Mesendoderm (in vitro differentiated cells): Measurements from ENCODE around the gene SELENOP. TPM values are rescaled to one million over a fixed set of nuclear protein-coding genes. Genes with fewer than 3 reads are reported as not detected.

ENCODE experiments used
- DNase-seq: peaks from one replicate; pipeline ENCODE4 v3.0.0; 2013
- H2AK5ac ChIP-seq: 2 replicates; pipeline ENCODE4 v1.6.1; 2013; ENCODE audit warnings: low read length, inconsistent platforms
- H2BK120ac ChIP-seq: 2 replicates; pipeline ENCODE4 v1.6.1; 2013; ENCODE audit warnings: low read depth, mild to moderate bottlenecking, low read length, moderate library complexity, mixed read lengths
- H2BK15ac ChIP-seq: replicated peaks from 2 replicates; pipeline ENCODE4 v1.6.1; 2013; ENCODE audit warnings: low read depth, mild to moderate bottlenecking, moderate library complexity
- H2BK5ac ChIP-seq: 2 replicates; pipeline ENCODE4 v1.6.1; 2013; ENCODE audit warnings: low read length, inconsistent platforms
- H3K18ac ChIP-seq: 2 replicates; pipeline ENCODE4 v1.6.1; 2013; ENCODE audit warnings: mild to moderate bottlenecking, low read length, mixed read lengths
- H3K23ac ChIP-seq: one replicate; pipeline ENCODE4 v1.6.1; 2013; ENCODE audit warnings: low read length
- H3K27ac ChIP-seq: 2 replicates; pipeline ENCODE4 v1.5.1; 2013; ENCODE audit warnings: low read depth, mild to moderate bottlenecking, inconsistent platforms, low read length, moderate library complexity
- H3K27me3 ChIP-seq: 2 replicates; pipeline ENCODE4 v1.6.1; 2013; ENCODE audit warnings: low read length, control low read depth, mild to moderate bottlenecking, inconsistent platforms; ENCODE audit not compliant: insufficient read depth, poor library complexity
- H3K36me3 ChIP-seq: 2 replicates; pipeline ENCODE4 v1.6.1; 2013; ENCODE audit warnings: low read length, inconsistent platforms; ENCODE audit not compliant: control insufficient read depth, insufficient read depth
- H3K4ac ChIP-seq: one replicate; pipeline ENCODE4 v1.6.1; 2013; ENCODE audit warnings: low read depth, mild to moderate bottlenecking, low read length, moderate library complexity
- H3K4me1 ChIP-seq: 2 replicates; pipeline ENCODE4 v1.6.1; 2013; ENCODE audit warnings: low read depth, low read length, inconsistent platforms; ENCODE audit not compliant: control insufficient read depth
- H3K4me2 ChIP-seq: 2 replicates; pipeline ENCODE4 v1.6.1; 2013; ENCODE audit warnings: low read length
- H3K4me3 ChIP-seq: 2 replicates; pipeline ENCODE4 v1.5.1; 2013; ENCODE audit warnings: mild to moderate bottlenecking, low read length
- H3K56ac ChIP-seq: one replicate; pipeline ENCODE4 v1.6.1; 2013; ENCODE audit warnings: low read length
- H3K79me1 ChIP-seq: 2 replicates; pipeline ENCODE4 v1.6.1; 2013; ENCODE audit warnings: low read length, inconsistent platforms
- H3K79me2 ChIP-seq: 2 replicates; pipeline ENCODE4 v1.6.1; 2013; ENCODE audit warnings: mild to moderate bottlenecking, low read length; ENCODE audit not compliant: control insufficient read depth, insufficient read depth
- H3K9ac ChIP-seq: 2 replicates; pipeline ENCODE4 v1.6.1; 2013; ENCODE audit warnings: low read length, inconsistent platforms
- H4K5ac ChIP-seq: one replicate; pipeline ENCODE4 v1.6.1; 2013; ENCODE audit warnings: low read length
- H4K8ac ChIP-seq: one replicate; pipeline ENCODE4 v1.6.1; 2013; ENCODE audit warnings: low read depth, mild to moderate bottlenecking, control low read depth, low read length, moderate library complexity
- WGBS: extraction: QIAGEN DNeasy Blood & Tissue Kit; methylation state at CpG from one replicate; pipeline ENCODE4 v1.1.7; 2013; ENCODE audit warnings: low lambda C conversion rate, missing lambda C conversion rate; ENCODE audit not compliant: insufficient coverage; ENCODE audit errors: extremely low coverage; 5-methylcytosine and 5-hydroxymethylcytosine counted together
- polyA plus RNA-seq, 2 experiments: library from polyadenylated mRNA; stranded (reverse); fragments of 200-250 nt; gene quantifications; one replicate each; pipeline ENCODE4 v1.2.3, GENCODE V29; 2013

SELENOP gene, protein sequence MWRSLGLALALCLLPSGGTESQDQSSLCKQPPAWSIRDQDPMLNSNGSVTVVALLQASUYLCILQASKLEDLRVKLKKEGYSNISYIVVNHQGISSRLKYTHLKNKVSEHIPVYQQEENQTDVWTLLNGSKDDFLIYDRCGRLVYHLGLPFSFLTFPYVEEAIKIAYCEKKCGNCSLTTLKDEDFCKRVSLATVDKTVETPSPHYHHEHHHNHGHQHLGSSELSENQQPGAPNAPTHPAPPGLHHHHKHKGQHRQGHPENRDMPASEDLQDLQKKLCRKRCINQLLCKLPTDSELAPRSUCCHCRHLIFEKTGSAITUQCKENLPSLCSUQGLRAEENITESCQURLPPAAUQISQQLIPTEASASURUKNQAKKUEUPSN
- polyA plus RNA-seq (2013, experiment 1 of 2), result 9.2 TPM
- 9.9 TPM for polyA plus RNA-seq (2013, experiment 2 of 2)

DNA sequence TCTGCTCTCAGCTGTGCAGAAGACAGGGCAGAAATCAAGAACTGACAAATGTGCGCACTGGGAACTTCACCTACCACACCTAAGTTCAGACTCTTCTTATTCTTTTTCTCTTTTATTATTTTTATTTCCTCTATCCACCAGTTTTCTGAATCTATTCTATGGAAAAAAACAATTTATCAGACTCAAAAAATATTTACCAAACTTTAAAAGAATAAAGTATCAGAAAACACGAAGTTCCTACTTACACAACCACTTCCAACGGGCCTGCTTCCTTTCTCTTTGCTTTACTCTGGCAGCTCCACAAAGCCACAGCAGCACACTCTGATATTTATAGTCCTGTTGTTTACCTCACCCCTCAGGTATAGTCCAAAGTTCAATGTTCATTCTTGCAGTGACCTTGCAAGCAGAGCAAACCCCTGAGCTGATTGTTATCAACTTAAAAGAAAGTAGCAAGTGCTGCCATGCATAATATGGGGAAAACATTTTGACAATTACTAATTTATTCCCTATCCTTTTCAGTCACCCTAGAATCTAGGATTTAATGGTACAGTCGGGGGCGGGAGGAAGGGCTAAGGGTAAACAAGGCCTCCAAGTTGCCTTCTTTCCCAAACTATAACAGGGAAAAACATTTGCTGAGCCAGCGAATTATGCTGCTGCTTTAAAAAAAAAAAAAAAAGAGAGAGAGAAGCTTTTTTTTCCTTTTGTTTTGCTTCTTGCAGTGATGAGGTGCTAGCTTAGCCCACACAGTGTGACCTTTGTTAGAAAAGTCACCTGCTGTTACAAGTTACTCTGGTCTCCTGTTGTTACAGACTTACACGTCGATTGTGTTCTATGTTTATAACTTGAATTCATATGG, at the start of gene SELENOP:
Gene SELENOP (minus strand): TSS at position 302 of the 856 bp plus-strand sequence. CDS start 3,539 bp downstream, outside the sequence.
- WGBS, result no CpG with 5 or more reads among the region's 8 CpGs
- H3K4me3 ChIP-seq, result no peak within 1 kb of the TSS

DNA sequence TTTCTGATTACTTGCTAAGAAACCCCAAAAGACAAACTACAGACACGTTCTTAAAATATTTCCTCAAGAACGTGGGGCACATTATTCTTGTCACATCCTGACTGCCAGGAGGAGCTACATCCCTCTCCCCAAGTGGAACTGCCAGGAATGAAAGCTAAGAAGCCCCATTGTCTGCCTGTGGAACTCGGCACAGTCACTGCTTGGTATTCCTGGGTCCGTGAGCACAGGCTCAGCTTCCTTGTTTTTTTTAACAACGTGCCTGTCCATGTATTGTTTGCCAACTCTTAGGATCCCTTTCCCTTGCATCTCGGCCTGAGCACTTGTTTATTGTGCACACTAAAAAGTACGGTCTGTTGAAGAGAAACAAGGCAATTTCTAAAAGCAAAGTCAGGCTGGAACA, 47.0 kb upstream of the SELENOP start:
- no CpG with 5 or more reads among the region's 7 CpGs for WGBS
- no peak overlapping the region for H4K5ac ChIP-seq
- H2BK15ac ChIP-seq, result no peak overlapping the region
- H3K36me3 ChIP-seq, result no peaks in the 10 kb centered on the region
- no peaks in the 10 kb centered on the region for H3K4me1 ChIP-seq
- no peak overlapping the region for H3K23ac ChIP-seq
- H3K56ac ChIP-seq, result no peak overlapping the region
- no peak overlapping the region for H3K9ac ChIP-seq
- H3K79me2 ChIP-seq, result no peaks in the 10 kb centered on the region
- H3K4me2 ChIP-seq, result no peak overlapping the region
- no peak for DNase-seq
- no peaks in the 10 kb centered on the region for H3K27me3 ChIP-seq
- H2AK5ac ChIP-seq, result no peak overlapping the region
- no peak overlapping the region for H3K18ac ChIP-seq
- H3K4ac ChIP-seq, result no peak overlapping the region
- no peak overlapping the region for H3K4me3 ChIP-seq
- H2BK120ac ChIP-seq, result no peak overlapping the region
- no peaks in the 10 kb centered on the region for H3K79me1 ChIP-seq
- H2BK5ac ChIP-seq, result no peak overlapping the region
- H3K27ac ChIP-seq, result no peak overlapping the region
- no peak overlapping the region for H4K8ac ChIP-seq

More for the DNA sequence above, at the start of gene SELENOP:
- H3K9ac ChIP-seq, result peak within 1 kb of the TSS; percentile 35
- H3K79me1 ChIP-seq, result no peaks in the 10 kb centered on the region
- DNase-seq, result peak; percentile 87
- peak within 1 kb of the TSS; percentile 66 for H3K56ac ChIP-seq
- H3K36me3 ChIP-seq, result no peaks in the 10 kb centered on the region
- no peaks in the 10 kb centered on the region for H3K4me1 ChIP-seq
- H3K27me3 ChIP-seq, result no peaks in the 10 kb centered on the region
- no peak within 1 kb of the TSS for H4K5ac ChIP-seq
- no peaks in the 10 kb centered on the region for H3K79me2 ChIP-seq
- H2BK120ac ChIP-seq, result peak within 1 kb of the TSS; percentile 54
- H2AK5ac ChIP-seq, result no peak within 1 kb of the TSS
- H3K4me2 ChIP-seq, result peak within 1 kb of the TSS; percentile 10
- peak within 1 kb of the TSS; percentile 51 for H3K18ac ChIP-seq
- no peak within 1 kb of the TSS for H2BK15ac ChIP-seq
- H3K23ac ChIP-seq, result no peak within 1 kb of the TSS
- no peak within 1 kb of the TSS for H4K8ac ChIP-seq
- H3K4ac ChIP-seq, result no peak within 1 kb of the TSS
- H2BK5ac ChIP-seq, result no peak within 1 kb of the TSS
- H3K27ac ChIP-seq, result peak within 1 kb of the TSS; percentile 67

DNA sequence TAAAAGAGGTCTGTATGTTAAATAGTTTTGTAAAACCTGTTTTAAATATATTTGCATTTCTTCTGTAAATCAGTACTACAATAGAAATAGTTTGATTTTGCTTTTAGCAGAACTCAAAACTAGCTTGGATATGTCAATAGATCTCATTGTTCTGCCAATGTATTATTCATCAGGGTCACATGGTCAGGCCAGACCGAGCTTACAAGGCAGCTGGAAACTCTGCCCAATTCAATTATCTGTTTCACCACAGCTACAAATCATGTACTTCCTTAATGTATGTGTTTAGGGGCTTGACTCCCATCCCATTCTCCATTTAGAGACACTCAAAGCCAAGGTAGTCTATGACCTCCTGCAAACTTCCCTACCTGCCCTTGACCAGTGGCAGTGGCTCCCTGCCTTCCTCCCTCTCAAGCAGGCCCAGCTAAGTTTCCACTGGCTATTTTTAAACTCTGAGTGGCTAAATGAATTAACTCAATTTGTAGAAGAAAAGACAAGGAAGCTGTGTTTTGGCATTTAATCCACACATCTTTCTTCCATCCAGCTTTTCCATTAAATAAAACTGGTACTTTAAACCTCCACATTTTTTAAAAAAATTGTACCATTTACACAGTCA, 46.4 kb upstream of the SELENOP start:
- H3K9ac ChIP-seq, result no peak overlapping the region
- H3K4me2 ChIP-seq, result no peak overlapping the region
- H3K4ac ChIP-seq, result no peak overlapping the region
- no peak overlapping the region for H3K27ac ChIP-seq
- no peaks in the 10 kb centered on the region for H3K27me3 ChIP-seq
- no peak overlapping the region for H3K56ac ChIP-seq
- no peaks in the 10 kb centered on the region for H3K4me1 ChIP-seq
- no peaks in the 10 kb centered on the region for H3K36me3 ChIP-seq
- H3K4me3 ChIP-seq, result no peak overlapping the region
- no peak overlapping the region for H4K5ac ChIP-seq
- no peak overlapping the region for H3K23ac ChIP-seq
- no peak overlapping the region for H2BK120ac ChIP-seq
- no peak overlapping the region for H2BK5ac ChIP-seq
- H3K18ac ChIP-seq, result no peak overlapping the region
- no peak overlapping the region for H2AK5ac ChIP-seq
- H4K8ac ChIP-seq, result no peak overlapping the region
- H2BK15ac ChIP-seq, result no peak overlapping the region
- no peaks in the 10 kb centered on the region for H3K79me2 ChIP-seq
- H3K79me1 ChIP-seq, result no peaks in the 10 kb centered on the region
- no CpG with 5 or more reads among the region's 1 CpG for WGBS
- DNase-seq, result no peak

DNA sequence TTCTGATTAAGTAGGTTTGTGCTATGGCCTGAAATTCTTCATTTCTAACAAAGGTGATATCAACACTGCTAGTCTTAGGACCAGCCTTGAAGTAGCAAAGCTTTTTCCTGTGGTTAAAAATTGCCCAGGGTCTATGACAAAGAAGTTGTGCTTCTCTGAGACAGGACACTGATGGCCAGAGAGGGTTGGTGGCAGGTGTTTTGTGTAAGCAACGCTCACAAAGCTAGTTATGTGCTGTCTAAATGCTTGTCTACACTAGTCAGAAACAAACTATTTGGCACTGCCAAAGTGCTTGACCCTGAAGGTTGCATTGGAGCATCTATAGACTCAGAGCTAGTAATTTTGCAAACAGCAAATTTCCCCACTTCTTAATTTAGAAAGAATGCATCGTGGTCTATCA, 44.1 kb upstream of the SELENOP start:
- no peaks in the 10 kb centered on the region for H3K4me1 ChIP-seq

DNA sequence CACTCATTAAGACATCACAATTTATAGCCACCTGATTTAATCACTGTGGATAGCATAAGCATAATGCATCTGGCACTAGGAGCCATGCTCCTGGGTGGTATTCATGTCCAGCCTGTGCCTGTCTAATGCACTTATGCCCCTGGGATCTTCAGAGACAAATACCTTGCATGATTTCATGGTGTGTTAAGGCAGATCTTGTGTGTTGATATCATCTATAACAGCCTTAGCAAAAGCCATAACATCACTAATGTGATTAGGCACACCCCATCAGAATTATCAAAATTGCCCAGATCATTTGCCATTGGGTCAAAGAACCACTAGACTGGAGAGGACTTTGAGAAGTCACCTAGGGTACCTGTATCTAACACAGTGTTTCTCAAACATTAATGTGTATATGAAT, 43.7 kb upstream of the SELENOP start:
- Histone ChIP-seq H3K36me3 (no peaks in the 10 kb centered on the region), H3K4me1 (no peaks in the 10 kb centered on the region), H2BK120ac (no peak overlapping the region), H4K8ac (no peak overlapping the region), H4K5ac (no peak overlapping the region), H3K4me3 (no peak overlapping the region), H3K27ac (no peak overlapping the region), H3K4me2 (no peak overlapping the region), H3K4ac (no peak overlapping the region), H3K56ac (no peak overlapping the region), H2BK15ac (no peak overlapping the region), H2BK5ac (no peak overlapping the region), H3K79me1 (no peaks in the 10 kb centered on the region), H3K9ac (no peak overlapping the region), H3K79me2 (no peaks in the 10 kb centered on the region), H3K18ac (no peak overlapping the region), H3K27me3 (no peaks in the 10 kb centered on the region), H2AK5ac (no peak overlapping the region), H3K23ac (no peak overlapping the region)
- no peak for DNase-seq

More for the DNA sequence above, 44.1 kb upstream of the SELENOP start:
- Histone ChIP-seq H3K4ac (no peak overlapping the region), H4K8ac (no peak overlapping the region), H3K9ac (no peak overlapping the region), H4K5ac (no peak overlapping the region), H3K4me3 (no peak overlapping the region), H2AK5ac (no peak overlapping the region), H2BK15ac (no peak overlapping the region), H3K79me2 (no peaks in the 10 kb centered on the region), H2BK5ac (no peak overlapping the region), H3K18ac (no peak overlapping the region), H3K56ac (no peak overlapping the region), H2BK120ac (no peak overlapping the region), H3K79me1 (no peaks in the 10 kb centered on the region), H3K23ac (no peak overlapping the region), H3K4me2 (no peak overlapping the region), H3K36me3 (no peaks in the 10 kb centered on the region), H3K27me3 (no peaks in the 10 kb centered on the region), H3K27ac (no peak overlapping the region)
- no CpG with 5 or more reads among the region's 2 CpGs for WGBS
- no peak for DNase-seq
